HG02981 (cell line): ENCODE measurements around the gene ROBO3.

ENCODE experiments used
- ATAC-seq: cut with Tn5 transposase; IDR thresholded peaks from one replicate; pipeline ENCODE4 v1.9.1; 2021; ENCODE audit warnings: mild to moderate bottlenecking, moderate library complexity; ENCODE audit not compliant: unreplicated experiment

The ROBO3 gene, protein sequence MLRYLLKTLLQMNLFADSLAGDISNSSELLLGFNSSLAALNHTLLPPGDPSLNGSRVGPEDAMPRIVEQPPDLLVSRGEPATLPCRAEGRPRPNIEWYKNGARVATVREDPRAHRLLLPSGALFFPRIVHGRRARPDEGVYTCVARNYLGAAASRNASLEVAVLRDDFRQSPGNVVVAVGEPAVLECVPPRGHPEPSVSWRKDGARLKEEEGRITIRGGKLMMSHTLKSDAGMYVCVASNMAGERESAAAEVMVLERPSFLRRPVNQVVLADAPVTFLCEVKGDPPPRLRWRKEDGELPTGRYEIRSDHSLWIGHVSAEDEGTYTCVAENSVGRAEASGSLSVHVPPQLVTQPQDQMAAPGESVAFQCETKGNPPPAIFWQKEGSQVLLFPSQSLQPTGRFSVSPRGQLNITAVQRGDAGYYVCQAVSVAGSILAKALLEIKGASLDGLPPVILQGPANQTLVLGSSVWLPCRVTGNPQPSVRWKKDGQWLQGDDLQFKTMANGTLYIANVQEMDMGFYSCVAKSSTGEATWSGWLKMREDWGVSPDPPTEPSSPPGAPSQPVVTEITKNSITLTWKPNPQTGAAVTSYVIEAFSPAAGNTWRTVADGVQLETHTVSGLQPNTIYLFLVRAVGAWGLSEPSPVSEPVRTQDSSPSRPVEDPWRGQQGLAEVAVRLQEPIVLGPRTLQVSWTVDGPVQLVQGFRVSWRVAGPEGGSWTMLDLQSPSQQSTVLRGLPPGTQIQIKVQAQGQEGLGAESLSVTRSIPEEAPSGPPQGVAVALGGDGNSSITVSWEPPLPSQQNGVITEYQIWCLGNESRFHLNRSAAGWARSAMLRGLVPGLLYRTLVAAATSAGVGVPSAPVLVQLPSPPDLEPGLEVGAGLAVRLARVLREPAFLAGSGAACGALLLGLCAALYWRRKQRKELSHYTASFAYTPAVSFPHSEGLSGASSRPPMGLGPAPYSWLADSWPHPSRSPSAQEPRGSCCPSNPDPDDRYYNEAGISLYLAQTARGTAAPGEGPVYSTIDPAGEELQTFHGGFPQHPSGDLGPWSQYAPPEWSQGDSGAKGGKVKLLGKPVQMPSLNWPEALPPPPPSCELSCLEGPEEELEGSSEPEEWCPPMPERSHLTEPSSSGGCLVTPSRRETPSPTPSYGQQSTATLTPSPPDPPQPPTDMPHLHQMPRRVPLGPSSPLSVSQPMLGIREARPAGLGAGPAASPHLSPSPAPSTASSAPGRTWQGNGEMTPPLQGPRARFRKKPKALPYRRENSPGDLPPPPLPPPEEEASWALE (N-terminal part only)

DNA sequence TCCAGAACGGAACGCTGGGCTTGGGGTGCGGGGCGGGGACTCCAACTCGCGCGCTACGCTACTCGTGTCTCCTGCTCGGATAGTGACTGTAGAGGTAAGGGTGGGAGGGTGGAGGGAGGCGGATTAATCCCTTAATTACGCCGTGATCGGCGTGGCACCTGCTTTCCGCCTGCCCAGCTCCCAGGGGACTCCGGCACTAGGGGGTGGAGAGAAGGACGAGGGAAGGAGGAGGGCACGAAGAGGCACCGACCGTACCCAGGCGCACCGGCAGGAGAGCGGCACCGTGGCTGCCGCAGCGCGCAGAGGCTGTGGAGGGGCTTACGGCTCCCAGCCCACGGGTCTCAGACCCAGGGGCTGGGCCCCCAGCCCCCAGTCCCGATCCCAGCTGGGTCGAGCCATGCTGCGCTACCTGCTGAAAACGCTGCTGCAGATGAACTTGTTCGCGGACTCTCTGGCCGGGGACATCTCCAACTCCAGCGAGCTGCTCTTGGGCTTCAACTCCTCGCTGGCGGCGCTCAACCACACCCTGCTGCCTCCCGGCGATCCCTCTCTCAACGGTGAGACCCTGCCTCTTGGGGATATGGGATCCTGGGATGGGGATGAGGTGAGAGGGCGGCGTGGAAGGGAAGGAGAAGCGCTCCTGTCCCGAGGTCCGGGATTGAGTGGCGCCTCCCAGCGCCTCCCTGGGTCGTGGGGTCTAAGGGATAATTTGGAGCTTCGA is at the start of gene ROBO3:
Gene ROBO3 (plus strand): TSS at position 252 of the 721 bp plus-strand sequence. CDS start 146 bp downstream, at position 398.
- ATAC-seq: no peak

DNA sequence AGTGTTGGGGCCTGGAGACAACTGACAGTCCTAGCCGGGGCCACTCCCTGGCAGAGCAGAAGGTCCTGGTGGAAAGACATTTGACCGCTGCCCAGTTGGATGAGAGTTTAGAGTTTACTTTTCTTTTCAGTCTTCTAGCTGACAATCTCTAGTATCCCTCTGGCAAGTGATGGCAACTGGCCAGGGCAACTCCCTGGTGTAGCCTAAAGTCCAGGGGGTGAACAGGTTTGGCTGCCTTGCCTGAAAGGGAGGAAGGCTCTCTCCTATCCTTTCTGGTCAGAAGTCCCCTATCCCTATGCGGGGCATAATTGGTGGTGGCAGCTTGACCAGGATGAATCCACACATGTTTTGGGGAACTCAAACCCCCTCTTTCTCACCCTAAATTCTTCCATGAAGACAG is 48.2 kb upstream of the ROBO3 start:
- no peak for ATAC-seq

DNA sequence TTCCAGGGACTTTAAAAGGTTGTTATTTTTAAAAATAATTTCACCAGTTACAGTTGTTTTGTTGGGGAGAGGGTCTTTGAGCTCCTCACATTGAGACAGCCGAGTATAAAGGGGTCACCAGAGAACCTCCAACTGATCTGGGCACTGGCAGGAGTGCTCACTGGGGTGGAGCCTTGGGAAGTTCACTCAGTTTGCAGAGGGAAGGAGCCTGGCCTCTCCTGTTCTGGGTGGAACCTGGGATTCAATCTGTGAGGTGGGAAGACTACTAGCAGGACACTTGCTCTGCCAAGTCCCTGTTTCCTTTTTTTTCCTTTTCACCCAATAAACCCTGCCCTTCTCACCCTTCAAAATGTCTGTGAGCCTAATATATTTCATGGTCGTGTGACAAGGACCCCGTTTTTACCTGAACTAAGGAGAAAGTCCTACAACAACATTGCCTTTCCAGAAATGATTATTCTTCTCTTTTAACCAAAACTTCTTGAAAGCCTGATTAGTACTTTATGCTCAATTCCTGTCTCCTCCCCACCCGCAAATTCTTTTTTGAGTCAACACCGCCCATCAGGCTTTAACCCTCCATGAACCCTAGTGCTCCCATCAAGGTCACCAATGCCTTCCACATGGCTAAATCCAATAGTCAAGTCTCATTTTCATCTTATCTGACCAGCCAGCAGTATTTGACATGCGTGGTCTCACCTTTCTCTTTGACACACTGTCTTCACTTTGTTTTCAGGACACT is 43.1 kb upstream of the ROBO3 start:
- no peak for ATAC-seq

DNA sequence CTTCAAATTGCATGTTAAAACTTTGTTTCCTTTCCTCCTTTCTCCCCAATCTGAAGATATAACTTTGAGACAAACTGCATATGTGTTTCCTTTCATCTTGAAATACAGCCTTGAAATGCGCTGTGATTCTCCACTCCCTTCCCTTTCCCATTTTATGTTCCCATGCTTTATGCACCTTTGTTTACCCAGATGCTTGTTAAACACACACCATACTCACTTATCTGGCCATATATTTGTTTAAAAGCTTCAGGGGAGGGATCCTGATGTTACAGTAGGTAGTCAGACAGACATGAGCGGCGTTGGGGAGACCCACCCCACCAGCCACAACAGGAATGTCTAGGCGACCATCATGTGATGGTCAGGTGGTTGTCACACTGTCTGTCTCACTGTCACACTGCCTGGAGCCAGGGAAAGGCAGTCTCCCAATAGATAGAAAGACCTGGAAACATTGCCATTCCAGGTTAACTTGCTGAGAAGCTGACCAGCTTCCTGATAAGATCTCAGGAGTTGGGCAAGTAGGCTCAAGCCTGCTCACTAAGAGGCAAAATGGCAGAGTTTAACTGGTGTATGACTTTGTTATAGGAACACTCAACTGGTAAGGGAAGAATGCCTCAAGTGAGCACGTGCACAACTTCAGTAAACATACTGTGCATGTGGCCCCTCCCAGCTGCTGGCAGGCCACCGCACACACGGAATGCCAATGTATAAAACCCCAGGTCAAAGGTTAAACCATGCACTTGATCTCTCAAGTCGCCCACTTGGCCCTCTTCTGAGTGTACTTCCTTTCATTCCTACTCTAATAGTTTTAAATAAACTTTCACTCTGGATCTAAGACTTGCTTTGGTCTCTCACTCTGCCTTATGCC is 41.5 kb upstream of the ROBO3 start:
- no peak for ATAC-seq

DNA sequence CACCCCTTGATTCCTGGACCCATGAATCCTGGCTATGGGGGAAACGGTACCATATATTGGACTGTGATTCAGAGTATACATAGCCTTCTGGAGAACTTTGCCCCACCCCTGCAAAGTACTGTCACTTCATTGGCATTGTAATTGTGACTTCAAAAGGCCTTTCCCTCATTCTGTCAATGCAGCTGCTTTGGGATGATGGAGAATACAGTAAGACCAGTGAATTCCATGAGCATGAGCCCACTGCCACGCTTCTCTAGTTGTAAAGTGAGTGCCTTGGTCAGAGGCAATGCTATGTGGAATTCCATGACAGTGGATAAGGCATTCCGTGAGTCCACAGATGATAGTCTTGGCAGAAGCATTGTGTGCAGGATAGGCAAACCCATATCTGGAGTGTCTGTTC is 39.4 kb upstream of the ROBO3 start:
- ATAC-seq: no peak

DNA sequence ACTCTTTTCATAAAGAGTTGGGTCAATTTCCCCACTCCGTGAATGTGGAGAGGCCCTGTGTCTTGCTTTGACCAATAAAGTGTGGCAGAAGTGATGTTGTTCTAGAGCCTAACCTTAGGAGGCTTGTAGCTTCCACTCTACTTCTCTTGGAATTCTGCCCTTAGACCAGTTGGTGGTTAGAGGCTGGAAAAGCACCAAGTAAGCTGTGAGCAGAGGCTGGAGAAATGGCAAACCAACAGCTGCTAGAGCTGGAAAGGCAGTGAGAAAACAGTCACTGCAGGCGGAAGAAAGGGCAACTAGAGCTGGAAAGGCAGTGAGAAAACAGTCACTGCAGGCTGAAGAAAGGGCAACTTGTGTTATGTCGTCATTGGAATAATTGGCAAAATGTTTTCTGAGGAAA is 35.2 kb upstream of the ROBO3 start:
- no peak for ATAC-seq

DNA sequence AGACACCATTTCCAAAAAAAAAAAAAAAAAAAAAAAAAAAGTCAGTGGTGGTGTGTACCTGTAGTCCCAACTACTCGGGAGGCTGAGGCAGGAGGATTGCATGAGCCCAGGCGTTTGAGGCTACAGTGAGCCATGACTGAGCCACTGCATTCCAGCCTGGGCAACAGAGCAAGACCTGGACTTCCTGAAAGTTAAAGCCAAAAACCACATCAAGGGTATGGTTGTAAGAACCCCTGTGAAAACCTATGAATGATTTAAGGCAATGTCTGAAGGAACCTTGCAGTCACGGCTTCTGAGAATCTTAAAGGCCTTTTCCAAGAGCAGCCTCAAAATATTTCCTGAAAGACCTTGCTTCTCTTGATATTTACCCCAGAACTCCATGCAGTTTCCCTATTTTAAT is 34.5 kb upstream of the ROBO3 start:
- ATAC-seq: no peak

DNA sequence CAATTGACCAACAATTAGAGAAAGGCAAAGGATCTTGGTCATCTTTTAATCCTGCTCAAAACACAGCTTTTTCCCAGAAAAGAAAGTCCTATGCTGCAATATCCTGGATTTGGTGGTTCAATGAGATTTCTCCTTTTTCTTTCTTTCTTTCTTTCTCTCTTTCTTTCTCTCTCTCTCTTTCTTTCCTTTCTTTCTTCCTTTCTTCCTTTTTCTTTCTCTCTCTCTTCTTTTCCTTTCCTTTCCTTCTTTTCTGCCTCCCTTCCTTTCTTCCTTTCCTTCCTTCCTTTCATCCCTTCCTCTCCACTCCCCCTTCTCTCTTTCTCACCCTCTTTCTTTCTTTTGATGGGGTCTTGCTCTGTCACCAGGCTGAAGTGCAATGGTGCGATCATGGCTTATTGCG is 33.3 kb upstream of the ROBO3 start:
- no peak for ATAC-seq

DNA sequence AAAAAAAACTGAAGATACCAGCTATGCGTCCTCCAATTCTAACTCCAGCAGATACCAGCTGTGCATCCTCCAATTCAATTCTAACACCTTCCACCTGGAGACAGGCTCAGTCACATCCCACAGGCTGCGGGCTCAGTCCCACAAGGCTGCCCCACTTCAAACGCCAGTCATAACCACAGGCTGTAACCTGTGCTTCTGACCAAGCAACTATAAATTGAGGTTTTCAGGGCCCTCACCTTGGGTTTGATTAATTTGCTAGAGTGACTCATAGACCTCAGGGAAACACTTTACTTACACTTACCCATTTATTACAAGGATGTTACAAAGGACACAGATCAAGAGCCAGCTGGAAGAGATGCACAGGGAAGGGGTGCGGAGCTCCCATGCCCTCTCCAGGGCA is 32.7 kb upstream of the ROBO3 start:
- no peak for ATAC-seq

DNA sequence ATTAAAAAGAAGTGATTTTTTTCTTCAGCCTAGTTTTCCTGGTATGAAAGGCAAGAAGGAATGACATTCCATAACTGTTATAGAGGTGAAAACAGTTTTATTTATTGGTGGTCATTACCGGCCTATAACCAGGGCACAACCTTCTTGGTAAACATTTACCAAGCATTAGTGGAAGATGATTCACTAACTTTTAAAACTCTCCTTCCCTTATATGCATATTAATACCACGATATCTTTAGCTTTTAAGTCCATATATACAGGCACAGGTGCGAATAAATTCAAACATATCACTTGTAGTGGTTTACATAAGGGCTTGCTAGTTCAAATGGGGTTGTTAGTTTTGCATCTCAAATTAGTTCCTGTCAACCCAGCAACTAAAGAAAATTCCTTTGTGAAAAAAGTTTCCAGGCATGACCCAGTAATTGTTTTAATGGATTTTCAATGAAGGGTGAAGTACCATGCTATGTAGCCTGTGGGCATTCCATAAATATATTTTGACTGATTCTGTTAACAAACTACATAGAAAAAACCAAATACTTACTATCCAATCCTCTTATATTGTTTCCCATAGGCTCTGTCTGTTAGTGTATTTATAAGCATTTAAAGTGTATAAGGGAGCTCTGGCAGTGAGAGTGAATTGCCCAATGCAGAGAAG is 30.6 kb upstream of the ROBO3 start:
- ATAC-seq: no peak

DNA sequence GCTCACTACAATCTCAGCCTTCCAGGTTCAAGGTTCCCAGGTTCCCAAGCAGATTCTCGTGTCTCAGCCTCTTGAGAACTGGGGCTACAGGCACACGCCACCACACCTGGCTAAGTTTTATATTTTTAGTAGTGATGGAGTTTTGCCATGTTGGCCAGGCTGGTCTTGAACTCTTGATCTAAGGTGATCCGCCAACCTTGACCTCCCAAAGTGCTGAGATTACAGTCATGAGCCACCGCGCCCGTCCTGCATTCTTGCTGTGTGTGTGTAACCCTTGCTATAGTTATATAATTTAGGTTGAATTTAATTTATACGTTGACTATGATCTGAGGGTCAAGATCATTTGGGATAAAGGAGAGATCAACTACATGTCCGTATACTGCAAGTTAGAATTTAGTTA is 29.3 kb upstream of the ROBO3 start:
- no peak for ATAC-seq

DNA sequence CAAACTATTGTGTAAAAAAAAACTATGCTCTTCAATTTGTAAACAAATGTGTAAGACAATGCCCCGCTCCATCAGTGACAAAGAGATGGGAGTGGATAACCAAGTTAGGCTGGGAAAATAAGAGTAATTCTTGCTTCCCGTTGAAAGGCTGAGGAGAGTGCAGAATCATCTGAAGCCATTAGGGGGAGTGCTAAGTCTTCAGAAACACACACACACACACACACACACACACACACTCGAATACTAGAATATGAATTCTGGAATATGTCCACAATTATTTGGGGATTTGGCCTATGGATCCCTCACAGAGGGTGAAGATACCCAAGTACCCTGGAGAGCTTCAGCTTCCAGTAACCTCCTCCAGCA is 27.8 kb upstream of the ROBO3 start:
- peak; percentile 31 for ATAC-seq

DNA sequence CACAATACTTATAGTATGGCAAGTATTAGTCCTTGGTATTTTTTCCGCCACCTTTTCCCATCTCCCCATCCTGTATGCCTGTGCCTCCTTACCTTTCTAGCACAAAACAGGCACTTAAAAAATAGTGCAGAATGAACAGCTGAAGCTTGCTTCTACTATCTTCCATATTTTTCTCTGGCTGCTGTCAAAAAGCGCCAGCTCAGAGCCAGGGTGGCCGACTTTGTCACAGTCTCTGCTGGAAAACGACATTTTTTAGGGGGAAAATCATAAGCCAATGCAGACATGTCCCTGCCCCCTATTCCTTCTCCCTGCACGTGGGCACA is 26.5 kb upstream of the ROBO3 start:
- no peak for ATAC-seq

DNA sequence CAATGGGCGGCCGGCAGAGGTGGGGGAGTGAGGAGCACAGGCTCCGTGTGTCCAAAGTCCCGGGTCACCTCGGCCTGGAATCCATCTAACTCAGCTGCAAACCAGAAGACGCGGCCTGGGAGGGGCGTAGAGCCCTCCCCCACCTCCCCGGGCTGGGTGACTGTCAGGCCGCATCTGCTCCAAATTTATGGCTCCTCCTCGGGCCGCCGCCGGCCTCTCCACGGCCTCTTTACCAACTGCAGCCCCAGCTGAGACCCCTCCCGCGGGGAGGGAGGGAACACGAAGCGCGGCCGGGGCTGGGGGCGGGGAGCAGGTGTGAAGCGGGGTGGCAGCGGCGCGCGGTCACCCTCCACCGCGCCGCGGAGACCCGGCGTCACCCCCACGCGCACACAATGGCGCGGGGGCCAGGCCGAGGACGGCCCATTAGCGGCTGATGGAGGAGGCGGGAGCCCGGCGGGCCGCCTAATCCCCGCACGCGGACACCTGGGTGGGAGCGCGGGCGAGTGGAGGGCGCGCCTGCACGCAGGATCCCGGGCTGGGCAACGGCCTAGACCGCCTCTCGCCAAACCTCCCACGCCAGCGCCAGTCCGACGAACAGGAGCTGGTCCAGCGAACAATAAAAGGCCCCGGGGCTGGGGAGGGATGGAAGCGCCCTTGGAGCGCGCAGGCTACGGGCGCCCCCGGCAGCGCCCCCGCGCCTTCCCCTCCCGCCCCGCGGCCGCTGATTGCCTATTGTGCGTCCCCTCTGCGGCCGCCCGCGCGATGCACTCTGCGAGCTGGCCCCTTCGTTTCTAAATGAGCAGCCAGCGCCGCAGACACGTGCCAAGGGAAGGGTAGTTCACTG is 25.9 kb upstream of the ROBO3 start:
- ATAC-seq: no peak

DNA sequence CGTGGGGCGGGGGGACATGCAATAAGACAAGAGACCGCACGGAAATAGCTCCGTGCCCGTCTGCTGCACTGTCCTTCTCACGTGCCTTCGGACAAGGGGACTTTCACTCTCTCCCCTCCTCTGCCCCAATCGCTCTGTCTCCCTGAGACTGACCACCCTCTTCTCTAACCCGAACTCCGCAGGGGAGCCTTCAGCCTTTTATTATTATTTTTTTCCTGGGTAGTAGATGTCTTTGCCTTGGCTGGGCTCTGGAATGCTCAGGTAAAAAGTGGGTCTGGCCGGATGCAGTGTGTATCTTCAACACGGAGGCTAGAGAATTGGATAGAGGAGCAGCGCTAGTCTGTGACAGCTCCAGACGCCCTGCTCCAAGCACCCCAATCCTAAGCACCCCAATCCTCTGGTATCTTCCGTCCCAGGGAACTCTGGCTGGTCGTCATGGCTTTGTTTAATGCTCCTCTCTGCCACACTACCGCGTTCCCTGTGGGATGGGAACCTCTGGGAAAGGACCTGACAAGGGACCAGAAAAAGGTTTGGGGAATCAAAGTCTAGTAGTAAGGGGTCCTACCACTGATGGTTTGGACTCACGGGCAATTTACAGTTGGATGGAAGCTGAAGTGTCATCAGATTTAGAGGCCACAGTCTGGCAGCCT is 25.1 kb upstream of the ROBO3 start:
- ATAC-seq: no peak

DNA sequence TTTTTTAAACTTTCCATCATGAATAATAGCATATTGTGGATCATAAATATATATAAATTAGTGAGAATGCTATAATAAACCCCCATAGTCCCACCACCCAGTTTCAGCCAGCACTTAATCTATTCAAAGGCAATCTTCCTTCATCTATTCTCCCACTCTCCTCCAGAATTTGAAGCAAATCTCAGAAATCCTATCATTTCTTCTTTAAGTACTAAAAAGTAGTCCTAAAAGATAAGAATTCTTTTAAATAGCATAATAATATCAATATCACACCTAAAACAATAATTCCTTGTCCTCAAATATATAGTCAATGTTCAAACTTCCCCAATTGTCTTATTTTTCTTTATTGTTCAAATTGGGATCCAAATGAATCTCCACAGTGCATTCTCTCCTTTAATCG is 24.6 kb upstream of the ROBO3 start:
- no peak for ATAC-seq

DNA sequence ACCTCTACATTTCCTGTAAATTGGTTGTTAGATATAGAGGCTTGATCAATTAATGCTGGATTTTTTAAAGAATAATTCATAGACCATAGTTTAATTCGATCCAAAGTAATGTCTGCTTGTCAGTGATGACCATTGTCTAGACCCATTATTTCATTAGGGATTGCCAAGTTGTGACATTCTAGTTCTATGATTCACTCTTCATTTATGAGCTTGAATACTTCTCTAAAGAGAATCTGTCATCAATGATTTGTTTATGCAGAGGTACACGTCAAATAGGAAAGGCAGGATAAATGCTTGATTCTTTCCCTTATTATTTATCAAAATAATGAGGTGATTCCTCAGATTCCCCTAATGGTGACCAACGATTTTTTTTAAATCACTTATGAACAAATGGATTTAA is 24.0 kb upstream of the ROBO3 start:
- ATAC-seq: no peak
